Gastrocnemius medialis (tissue), 4 donors: ENCODE results near the gene FOXE1. TPM values are rescaled to one million over a fixed set of nuclear protein-coding genes. Genes with fewer than 3 reads are reported as not detected.

Experiments used
- ATAC-seq, 2 donors: fragments of 150-250 bp; one replicate each; pipeline ENCODE4 v1.9.1; 2016
- DNase-seq, 2 donors: peaks; one replicate each; pipeline ENCODE4 v3.0.0-alpha.2; 2019
- H3K27ac ChIP-seq, 4 donors: fragments of 200-600 bp; sonication (generic); 1 replicate in 1 of 4; 2 replicates in 3 of 4; pipeline ENCODE4 v1.5.1; 2016 to 2018; ENCODE audit warnings: mild to moderate bottlenecking in 2 of 4, moderate library complexity in 1 of 4
- H3K27me3 ChIP-seq, 3 donors: fragments of 200-600 bp; sonication (generic) in 2 of 3; 1 replicate in 1 of 3; 2 replicates in 2 of 3; pipeline versions ENCODE4 v1.5.1 to v1.6.0; 2016 to 2019; ENCODE audit warnings: mild to moderate bottlenecking in 1 of 3, moderate library complexity in 1 of 3
- H3K36me3 ChIP-seq, 2 donors: fragments of 200-600 bp; sonication (generic) in 1 of 2; one replicate each; pipeline ENCODE4 v1.5.1; 2017 to 2018
- H3K4me1 ChIP-seq, 2 donors: fragments of 200-600 bp; sonication (generic) in 1 of 2; one replicate each; pipeline ENCODE4 v1.5.1; 2016 to 2017; ENCODE audit warnings: mild to moderate bottlenecking in 2 of 2
- H3K4me3 ChIP-seq, 4 donors: fragments of 200-600 bp; sonication (generic) in 3 of 4; 1 replicate in 1 of 4; 2 replicates in 3 of 4; pipeline ENCODE4 v1.5.1; 2016 to 2019; ENCODE audit warnings: mild to moderate bottlenecking in 2 of 4
- H3K9me3 ChIP-seq, 3 donors: fragments of 200-600 bp; sonication (generic) in 2 of 3; 1 replicate in 1 of 3; 2 replicates in 2 of 3; pipeline ENCODE4 v1.5.1; 2016 to 2019
- POLR2A ChIP-seq, 2 donors: fragments of 450-650 bp; IDR thresholded peaks; one replicate each; pipeline ENCODE4 v1.6.1; 2017; ENCODE audit warnings: antibody characterized with exemption in 2 of 2, mild to moderate bottlenecking in 2 of 2, moderate library complexity in 2 of 2
- in situ Hi-C, 4 donors: fragments of 200-750 bp; cut with MboI; loops; one replicate each; pipeline versions ENCODE4 v1.15.0 to v1.8.0; 2017; ENCODE audit warnings: low sequenced_read_pairs in 4 of 4
- intact Hi-C: fragments of 100-400 bp; cut with DNase I; formaldehyde crosslinking; loops from one replicate; pipeline ENCODE4 v1.15.1; 2023; ENCODE audit warnings: low total_unique reads
- total RNA-seq, 4 donors: library from RNA; depleted of rRNA; stranded (reverse); fragments of >200 nt; gene quantifications; one replicate each; pipeline versions ENCODE4 v1.1.0 to v1.2.3, GENCODE V29; 2016
- TF ChIP-seq, protein P1 (sequence below), 5 experiments: fragments of 450-650 bp in 3 of 5; fragments of 200-600 bp in 2 of 5; sonication (generic) in 2 of 5; IDR thresholded peaks in 4 of 5; conservative IDR thresholded peaks in 1 of 5; 1 replicate in 4 of 5; 2 replicates in 1 of 5; pipeline ENCODE4 v1.5.1; 2016 to 2019; ENCODE audit warnings: antibody characterized with exemption in 5 of 5, mild to moderate bottlenecking in 3 of 5, moderate library complexity in 3 of 5

FOXE1 gene
- total RNA-seq: not detected

DNA sequence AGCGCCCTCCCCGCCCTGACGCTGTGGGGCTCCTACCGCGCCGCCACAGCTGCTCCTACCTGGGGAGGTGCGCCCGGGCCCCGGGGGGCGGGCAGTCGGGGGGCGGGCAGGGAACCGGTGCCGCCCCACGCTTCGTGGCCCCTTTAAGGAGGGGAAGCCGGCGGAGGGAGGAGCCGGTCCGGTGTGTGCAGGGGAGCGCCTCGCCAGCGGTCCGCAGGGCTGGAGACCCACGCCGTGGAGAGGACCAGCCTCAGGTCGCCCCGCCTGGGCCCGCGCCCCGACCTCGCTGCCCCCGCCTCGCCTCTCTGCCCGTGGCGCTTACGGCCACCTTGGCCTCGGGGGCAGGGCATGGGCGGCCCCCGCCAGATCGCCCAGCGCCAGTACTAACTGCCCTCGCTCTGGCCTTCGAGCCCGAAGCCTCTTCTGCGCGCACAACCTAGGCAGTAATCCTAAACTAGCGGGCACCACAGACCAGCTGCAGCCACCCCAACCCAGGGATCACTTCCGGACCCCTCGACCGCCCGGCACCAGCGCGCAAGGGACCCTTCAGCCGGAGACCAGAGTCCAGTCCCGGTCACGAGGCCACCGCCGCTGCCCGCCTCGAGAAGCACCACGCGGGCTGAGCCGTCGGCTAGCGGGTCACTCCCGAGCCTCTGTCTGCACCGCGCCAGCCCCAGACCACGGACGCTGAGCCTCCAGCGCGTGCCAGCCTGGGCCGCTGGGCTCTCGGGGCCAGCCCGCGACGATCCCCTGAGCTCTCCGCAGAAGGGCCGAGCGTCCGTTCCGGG lies at the start of gene FOXE1:
TSS of gene FOXE1 (plus strand) at position 171 of the 788 bp plus-strand sequence. CDS start 689 bp downstream, outside the sequence.
- TF ChIP-seq POLR2A (IDR thresholded peaks at IDR 0.05): no peak
- TF ChIP-seq, protein P1, sequence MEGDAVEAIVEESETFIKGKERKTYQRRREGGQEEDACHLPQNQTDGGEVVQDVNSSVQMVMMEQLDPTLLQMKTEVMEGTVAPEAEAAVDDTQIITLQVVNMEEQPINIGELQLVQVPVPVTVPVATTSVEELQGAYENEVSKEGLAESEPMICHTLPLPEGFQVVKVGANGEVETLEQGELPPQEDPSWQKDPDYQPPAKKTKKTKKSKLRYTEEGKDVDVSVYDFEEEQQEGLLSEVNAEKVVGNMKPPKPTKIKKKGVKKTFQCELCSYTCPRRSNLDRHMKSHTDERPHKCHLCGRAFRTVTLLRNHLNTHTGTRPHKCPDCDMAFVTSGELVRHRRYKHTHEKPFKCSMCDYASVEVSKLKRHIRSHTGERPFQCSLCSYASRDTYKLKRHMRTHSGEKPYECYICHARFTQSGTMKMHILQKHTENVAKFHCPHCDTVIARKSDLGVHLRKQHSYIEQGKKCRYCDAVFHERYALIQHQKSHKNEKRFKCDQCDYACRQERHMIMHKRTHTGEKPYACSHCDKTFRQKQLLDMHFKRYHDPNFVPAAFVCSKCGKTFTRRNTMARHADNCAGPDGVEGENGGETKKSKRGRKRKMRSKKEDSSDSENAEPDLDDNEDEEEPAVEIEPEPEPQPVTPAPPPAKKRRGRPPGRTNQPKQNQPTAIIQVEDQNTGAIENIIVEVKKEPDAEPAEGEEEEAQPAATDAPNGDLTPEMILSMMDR (IDR thresholded peaks at IDR 0.05 in 4 of 5, conservative IDR thresholded peaks at IDR 0.05 in 1 of 5): no peak
- Histone ChIP-seq H3K27me3 (peaks cover 94% of the 10 kb centered on the region in 3 donors), H3K9me3 (no peaks in the 10 kb centered on the region), H3K4me3 (peak within 1 kb of the TSS; percentile 29 to 48 (median 29)), H3K27ac (no peak within 1 kb of the TSS), H3K4me1 (peaks cover 11 to 17% of the 10 kb centered on the region in 2 donors), H3K36me3 (no peaks in the 10 kb centered on the region)
- ATAC-seq (no peak), DNase-seq (no peak)
- in situ Hi-C loops: no loop called here
- intact Hi-C loops: no loop called here

DNA sequence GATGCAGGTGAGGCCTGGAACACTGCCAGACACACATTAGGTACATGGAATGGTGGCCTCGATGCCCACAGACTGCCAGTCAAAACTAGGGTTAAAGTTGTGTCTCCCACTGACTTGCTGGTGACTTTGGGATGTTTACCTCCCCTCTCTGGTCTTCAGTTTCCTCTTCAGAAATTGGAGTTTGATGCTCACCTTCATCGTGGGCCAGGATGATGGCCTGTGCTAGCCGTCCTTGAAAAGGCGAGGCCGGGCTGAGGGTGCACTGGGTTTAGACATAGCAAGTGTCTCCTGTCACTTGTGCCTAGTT lies 49.0 kb upstream of the FOXE1 start:
- TF ChIP-seq POLR2A (IDR thresholded peaks at IDR 0.05): no peak
- TF ChIP-seq, protein P1 (IDR thresholded peaks at IDR 0.05 in 4 of 5, conservative IDR thresholded peaks at IDR 0.05 in 1 of 5): no peak
- no peaks in the 10 kb centered on the region for H3K36me3 ChIP-seq
- H3K9me3 ChIP-seq: no peaks in the 10 kb centered on the region
- peaks cover 0 to 4% of the 10 kb centered on the region in 2 donors for H3K4me1 ChIP-seq
- peak overlapping the region in 3 of 4 donors; percentile 38 to 59 (median 50) for H3K4me3 ChIP-seq
- peaks cover 25 to 34% (median 31%) of the 10 kb centered on the region in 3 donors for H3K27me3 ChIP-seq
- in situ Hi-C loops: no loop called here
- intact Hi-C loops: no loop called here
- DNase-seq (no peak), ATAC-seq (no peak)
- H3K27ac ChIP-seq: no peak overlapping the region

DNA sequence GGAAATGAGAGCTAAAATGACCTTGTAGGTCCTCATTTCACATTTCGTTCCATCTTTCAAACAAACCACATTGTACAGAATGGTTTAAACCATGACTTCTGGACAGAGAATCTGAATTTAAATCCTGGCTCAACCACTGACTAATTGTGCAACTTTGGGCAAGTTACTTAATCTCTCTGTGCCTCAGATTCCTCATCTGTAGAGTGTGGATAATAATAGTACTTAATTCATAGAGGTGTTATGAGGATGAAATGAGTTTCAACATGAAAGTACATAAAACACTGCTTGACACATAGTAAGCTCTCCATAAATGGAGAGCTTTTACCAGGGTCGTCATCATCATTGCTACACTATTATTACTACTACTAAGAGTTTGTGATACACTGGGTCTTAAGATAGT lies 46.3 kb upstream of the FOXE1 start:
- TF ChIP-seq, protein P1 (IDR thresholded peaks at IDR 0.05 in 4 of 5, conservative IDR thresholded peaks at IDR 0.05 in 1 of 5): no peak
- TF ChIP-seq POLR2A (IDR thresholded peaks at IDR 0.05): no peak

DNA sequence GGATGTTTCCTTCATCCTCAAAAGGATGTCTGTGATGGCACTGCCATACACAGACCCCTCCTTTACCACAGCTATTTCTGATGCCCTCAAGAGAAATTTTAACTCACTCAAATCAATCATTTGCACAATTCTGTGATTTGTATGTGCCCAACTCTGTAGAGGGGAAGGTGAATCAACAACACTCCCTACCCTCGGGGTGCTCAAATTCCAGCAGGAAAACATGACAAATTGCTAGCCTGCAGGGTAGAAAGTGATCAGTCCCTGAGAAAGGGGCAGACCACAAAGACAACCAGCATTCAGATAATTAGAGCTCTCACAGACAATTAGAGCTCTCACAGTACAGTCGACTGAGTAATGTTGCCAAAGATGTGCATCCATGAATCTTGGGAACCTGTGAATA lies 45.3 kb upstream of the FOXE1 start:
- Histone ChIP-seq H3K27ac (no peak overlapping the region), H3K4me1 (peaks cover 0 to 4% of the 10 kb centered on the region in 2 donors), H3K4me3 (no peak overlapping the region), H3K36me3 (no peaks in the 10 kb centered on the region), H3K9me3 (no peaks in the 10 kb centered on the region), H3K27me3 (peaks cover 12 to 18% (median 18%) of the 10 kb centered on the region in 3 donors)
- in situ Hi-C loops: no loop called here
- DNase-seq (no peak), ATAC-seq (no peak)
- intact Hi-C loops: no loop called here
- TF ChIP-seq, protein P1 (IDR thresholded peaks at IDR 0.05 in 4 of 5, conservative IDR thresholded peaks at IDR 0.05 in 1 of 5): no peak
- TF ChIP-seq POLR2A (IDR thresholded peaks at IDR 0.05): no peak

More for the DNA sequence above, 46.3 kb upstream of the FOXE1 start:
- H3K9me3 ChIP-seq: no peaks in the 10 kb centered on the region
- H3K36me3 ChIP-seq: no peaks in the 10 kb centered on the region
- peaks cover 21 to 25% (median 22%) of the 10 kb centered on the region in 3 donors for H3K27me3 ChIP-seq
- no peak overlapping the region for H3K4me3 ChIP-seq
- no peak for ATAC-seq
- peaks cover 0 to 4% of the 10 kb centered on the region in 2 donors for H3K4me1 ChIP-seq
- H3K27ac ChIP-seq: no peak overlapping the region
- DNase-seq: no peak
- in situ Hi-C loops (no loop called here), intact Hi-C loops (no loop called here)
